Measurements from ENCODE around the gene MED12L. TPM values are rescaled to one million over a fixed set of nuclear protein-coding genes. Genes with fewer than 3 reads are reported as not detected.
"Not testable (repeated sequence)": the region's sequence is repeated elsewhere in the genome, so short reads cannot be mapped to it uniquely, and the experiment has no call there.

Gene MED12L
- polyA plus RNA-seq (ENCODE audit: insufficient read length in 3 of 3): 1 to 10 TPM; 1.6 to 2.2 (median 2.1) TPM

DNA sequence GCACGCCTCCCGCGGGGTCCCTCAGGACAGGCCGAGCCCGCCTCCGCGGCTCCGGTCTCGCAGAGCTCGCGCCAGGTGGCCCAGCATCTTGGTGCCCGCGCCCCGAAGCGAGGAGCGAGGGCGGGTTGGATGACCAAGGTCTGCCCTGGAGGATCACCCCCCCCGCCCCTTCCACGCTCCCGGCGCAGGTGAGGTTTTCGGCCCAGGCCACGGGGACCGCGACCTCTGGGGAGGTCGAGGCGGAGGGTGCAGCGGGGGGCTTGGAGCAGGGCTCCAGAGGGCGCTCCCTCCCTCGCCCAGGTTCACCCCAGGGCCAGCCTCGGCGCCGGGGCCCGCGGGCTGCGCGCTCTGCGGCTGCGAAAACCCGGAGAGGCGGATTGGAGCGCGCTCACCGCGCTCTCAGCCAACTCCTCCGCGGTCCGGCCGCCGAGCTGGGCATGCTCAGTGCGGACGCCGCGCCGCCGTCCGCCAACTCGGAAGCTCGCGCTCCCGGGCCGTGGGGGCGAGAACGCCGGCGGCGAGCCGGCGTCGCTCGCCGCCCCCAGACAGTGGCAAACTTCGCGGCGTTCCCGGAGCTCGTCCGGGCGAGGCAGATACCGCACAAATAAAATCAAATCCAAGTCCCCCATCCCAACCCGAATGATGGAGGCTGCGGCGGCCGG is at the start of gene MED12L:
TSS of gene MED12L (plus strand) at position 438 of the 662 bp plus-strand sequence. CDS start 1,263 bp downstream, outside the sequence.
- peak in 2 of 3 donors; percentile 47 to 74 for DNase-seq (ENCODE audit: low read depth in 3 of 3, low spot score in 2 of 3)

- DNase-seq (ENCODE audit: low read depth in 3 of 3, low spot score in 2 of 3): peak in 1 of 3 donors; percentile 16
Measured at GRCh38 chr3:151037746-151038477, 47.6 kb upstream of the MED12L start.

- DNase-seq (ENCODE audit: low read depth in 3 of 3, low spot score in 2 of 3): no peak
Measured at GRCh38 chr3:151044706-151045105, 40.8 kb upstream of the MED12L start.

- no peak for DNase-seq (ENCODE audit: low read depth in 3 of 3, low spot score in 2 of 3)
Measured at GRCh38 chr3:151047636-151048035, 37.8 kb upstream of the MED12L start.

DNA sequence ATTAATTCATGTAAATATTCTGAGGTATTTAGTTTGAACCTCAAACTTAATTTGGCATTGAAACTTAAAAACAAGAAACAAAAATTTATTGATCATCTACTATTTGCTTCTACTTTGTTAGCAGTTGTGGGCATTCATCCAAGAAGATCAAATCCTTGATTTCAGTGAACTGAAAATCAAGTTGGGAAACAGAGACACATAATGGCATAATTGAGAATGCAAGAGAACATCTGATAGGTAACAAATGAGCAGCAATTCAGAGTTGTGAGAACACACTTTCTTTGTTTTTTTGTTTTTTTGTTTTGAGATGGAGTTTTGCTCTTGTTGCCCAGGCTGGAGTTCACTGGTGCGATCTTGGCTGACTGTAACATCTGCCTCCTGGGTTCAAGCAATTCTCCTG is 33.9 kb upstream of the MED12L start:
- no peak for DNase-seq (ENCODE audit: low read depth in 3 of 3, low spot score in 2 of 3)

DNA sequence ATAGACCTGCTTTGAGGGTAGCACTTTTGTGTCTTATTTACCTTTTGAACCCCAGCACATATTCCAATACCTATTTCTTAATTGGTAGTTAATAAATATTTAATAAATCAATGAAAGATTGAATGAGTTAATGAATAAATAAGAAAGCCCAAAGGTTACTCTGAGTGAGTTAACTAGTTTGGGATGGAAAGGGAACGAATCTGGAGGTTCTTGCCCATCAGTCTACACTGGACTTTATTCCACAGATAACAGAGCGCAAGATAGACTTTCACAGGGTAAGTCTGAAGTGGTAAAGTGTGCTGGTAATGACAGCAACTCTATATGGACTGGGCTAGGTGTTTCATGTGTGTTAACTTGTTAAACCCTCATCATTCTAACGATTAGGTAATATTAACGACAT is 33.1 kb upstream of the MED12L start:
- DNase-seq (ENCODE audit: low read depth in 3 of 3, low spot score in 2 of 3): no peak

DNA sequence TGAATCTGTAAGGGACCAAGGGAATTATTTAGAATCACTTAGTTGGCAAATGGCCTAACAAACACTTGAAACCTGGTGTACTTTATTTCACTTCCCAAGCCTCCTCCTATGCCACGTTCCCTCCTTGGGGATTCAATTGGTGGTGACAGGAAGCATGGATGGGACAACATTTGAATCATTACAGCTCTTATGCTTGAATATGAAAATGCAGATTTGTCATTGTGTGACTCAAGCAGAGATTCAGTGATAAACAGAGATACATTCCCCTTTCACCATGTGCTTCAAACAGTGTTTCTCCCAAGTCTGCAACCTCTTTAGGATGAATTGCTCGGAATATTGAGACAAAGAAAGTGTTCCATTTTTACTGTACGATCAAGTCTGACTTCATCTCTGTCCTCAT is 32.7 kb upstream of the MED12L start:
- no peak for DNase-seq (ENCODE audit: low read depth in 3 of 3, low spot score in 2 of 3)

- no peak for DNase-seq (ENCODE audit: low read depth in 3 of 3, low spot score in 2 of 3)
Measured at GRCh38 chr3:151058740-151059139, 26.7 kb upstream of the MED12L start.

- no peak for DNase-seq (ENCODE audit: low read depth in 3 of 3, low spot score in 2 of 3)
Measured at GRCh38 chr3:151062611-151063010, 22.9 kb upstream of the MED12L start.

- DNase-seq (ENCODE audit: low read depth in 3 of 3, low spot score in 2 of 3): no peak
Measured at GRCh38 chr3:151067158-151067557, 18.3 kb upstream of the MED12L start.

DNA sequence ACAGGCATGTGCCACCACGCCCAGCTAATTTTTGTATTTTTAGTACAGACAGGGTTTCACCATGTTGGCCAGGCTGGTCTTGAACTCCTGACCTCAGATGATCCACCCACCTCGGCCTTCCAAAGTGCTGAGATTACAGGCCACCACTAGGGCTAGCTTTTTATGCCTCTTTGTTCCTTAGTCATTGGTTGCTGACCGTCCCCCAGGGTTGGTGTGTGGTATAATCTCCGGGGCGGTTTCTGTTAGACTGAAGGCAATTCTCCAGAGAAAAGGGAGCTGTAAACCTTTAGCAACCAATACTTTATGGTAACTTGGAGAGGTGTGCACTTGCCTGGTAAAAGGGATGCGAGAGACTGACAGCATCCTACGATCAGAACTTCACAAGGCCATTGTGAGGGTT is 12.6 kb upstream of the MED12L start:
- not testable (repeated sequence) for DNase-seq (ENCODE audit: low read depth in 3 of 3, low spot score in 2 of 3)

DNA sequence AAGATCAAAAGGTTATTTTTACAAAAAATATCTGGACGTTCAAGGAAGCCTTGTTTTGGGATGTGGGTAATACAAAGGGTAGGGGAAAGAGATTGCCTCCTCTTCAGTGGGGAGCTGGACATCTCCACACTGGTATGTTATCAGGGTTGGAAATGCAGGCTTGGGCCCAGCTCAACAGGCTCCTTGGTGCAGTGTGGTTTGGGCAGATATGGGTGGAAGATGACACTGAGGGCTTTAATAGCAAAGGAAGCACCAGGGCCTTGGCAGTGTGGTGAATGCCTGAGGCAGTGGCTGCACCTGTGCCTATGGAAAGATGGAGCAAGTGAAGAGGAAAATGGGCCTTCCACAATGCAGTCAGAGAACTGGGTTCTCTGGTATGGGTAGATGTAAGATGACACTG is 11.2 kb upstream of the MED12L start:
- no peak for DNase-seq (ENCODE audit: low read depth in 3 of 3, low spot score in 2 of 3)

DNA sequence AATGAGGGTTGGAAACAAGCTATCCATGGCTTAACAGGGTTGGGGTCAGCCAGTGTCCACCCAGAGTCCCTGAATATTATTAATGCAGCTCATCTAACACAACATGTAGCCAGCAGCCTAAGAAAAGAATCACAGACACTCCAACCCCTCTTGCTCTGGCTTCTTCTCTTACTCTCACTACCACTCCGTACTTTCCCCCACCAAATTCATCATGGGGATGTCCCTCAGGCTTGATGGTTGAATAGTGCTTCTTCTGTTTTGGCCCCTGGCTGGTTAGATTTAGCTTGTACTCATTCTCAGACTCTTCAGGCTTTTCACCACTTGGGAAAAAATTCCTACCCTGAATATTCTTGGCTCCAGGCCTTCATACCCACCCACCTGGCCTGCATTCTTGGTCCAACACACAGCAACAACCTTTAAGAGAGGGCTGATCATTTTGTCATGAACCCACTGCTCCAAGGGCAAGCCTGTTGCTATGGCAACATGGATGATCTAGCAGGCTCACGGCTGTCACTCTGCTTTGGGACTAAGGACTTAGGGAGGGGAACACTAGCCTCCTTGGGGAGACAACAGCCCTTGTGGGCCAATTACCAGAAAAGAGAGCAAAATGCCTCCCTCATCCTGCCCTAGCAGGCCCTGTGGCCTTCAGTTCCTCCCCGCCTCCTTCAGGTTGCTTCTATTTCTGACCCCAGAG is 9.4 kb upstream of the MED12L start:
- DNase-seq (ENCODE audit: low read depth in 3 of 3, low spot score in 2 of 3): no peak

- no peak for DNase-seq (ENCODE audit: low read depth in 3 of 3, low spot score in 2 of 3)
Measured at GRCh38 chr3:151076626-151077025, 8.8 kb upstream of the MED12L start.

- DNase-seq (ENCODE audit: low read depth in 3 of 3, low spot score in 2 of 3): not testable (repeated sequence)
Measured at GRCh38 chr3:151081082-151081481, 4.4 kb upstream of the MED12L start.

DNA sequence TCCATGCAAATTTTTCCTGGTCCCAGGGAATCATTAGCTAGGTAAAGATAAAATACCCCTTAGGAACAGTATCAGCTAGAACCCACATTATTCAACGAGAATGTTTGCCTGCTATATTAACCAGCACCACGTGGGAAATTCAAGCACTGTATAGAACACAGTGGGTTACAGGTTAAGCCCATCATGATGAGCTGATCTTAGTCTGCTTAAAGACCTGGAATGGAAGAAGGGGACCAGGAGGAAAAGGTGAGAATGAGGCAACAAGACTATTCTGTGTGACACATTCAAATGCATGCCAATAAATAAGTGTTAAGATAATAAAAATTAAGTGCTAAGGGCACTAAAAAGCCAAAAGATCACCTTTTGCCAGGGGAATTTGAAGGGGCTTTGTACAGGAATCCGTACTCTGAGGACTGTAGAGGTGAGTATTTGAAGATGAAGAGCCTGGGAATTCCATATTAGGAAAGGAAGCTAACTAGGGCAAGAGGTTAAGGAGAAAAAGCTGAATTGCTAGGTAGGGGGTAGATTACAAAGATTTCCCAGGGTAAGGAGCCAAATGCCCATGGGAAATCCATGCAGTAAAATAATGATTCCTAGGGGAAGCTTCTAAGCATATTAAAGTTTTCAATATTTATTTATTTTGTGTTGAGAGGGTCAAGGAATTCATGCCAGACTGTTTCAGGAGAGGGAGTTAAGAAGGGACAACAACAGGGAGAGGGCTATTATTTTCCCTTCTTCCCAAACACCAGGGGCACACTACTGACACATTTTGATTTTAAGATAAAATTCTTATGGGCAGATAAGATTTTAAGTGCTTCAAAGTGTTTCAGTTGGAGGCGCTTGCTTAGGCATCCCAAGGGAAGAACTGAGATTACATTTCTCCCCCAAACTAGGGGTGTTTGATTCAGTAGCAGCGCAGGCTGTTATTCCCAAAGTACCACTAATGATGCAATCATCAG is 2.3 kb upstream of the MED12L start:
- no peak for DNase-seq (ENCODE audit: low read depth in 3 of 3, low spot score in 2 of 3)

- no peak for DNase-seq (ENCODE audit: low read depth in 3 of 3, low spot score in 2 of 3)
Measured at GRCh38 chr3:151084893-151085226, 604 bp upstream of the MED12L start.

DNA sequence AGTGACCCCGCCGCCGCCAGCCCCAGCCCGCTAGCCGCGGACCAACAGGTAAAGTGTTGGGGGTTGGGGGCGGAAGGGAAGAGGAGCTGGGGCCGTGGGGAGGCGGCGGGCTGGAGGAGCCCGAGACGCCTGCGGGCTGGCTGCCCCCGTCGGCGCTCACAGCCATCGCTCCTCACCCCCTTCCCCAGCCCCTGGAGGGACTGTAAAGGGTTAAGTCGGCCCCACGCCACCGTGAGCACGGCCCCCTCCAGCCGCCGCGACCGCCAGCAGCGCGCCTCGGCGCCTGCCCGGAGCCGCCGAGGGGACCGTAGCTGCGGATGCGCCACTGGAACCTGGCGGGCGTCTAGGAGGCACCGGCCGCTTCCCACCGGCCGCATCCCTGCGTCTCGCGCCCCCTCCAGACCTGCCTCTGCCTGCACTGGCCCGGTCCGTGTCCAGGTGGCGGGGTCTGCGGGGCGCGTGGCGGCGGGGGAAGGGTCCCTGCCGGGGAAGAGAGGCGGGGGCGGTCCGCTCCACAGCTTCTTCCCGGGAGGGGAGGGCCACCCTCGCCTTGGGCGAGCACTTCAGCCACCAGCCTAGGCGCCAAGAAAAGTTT is 522 bp downstream of the MED12L start:
- DNase-seq (ENCODE audit: low read depth in 3 of 3, low spot score in 2 of 3): no peak

- DNase-seq (ENCODE audit: low read depth in 3 of 3, low spot score in 2 of 3): peak in 2 of 3 donors; percentile 74 to 82
Measured at GRCh38 chr3:151086484-151087456, 1.3 kb downstream of the MED12L start.

Data from right renal cortex interstitium (tissue), 3 donors.